Stomach (tissue), 9 donors: ENCODE measurements around the gene DHRS9. TPM values are rescaled to one million over a fixed set of nuclear protein-coding genes. Genes with fewer than 3 reads are reported as not detected.

Source experiments
- DNase-seq, 2 donors: peaks; one replicate each; pipeline versions ENCODE4 v3.0.0 to v3.0.0-alpha.2; 2013 to 2019
- H3K27ac ChIP-seq, 5 donors: fragments of 200-600 bp in 4 of 5; sonication (generic) in 4 of 5; one replicate each; pipeline ENCODE4 v1.5.1; 2013 to 2019; ENCODE audit warnings: mild to moderate bottlenecking in 1 of 5, moderate library complexity in 1 of 5
- H3K27me3 ChIP-seq, 3 donors: fragments of 200-600 bp; sonication (generic); one replicate each; pipeline ENCODE4 v1.5.1; 2017 to 2019; ENCODE audit warnings: mixed run types in 1 of 3
- H3K36me3 ChIP-seq, 4 donors: fragments of 200-600 bp; sonication (generic); 1 replicate in 3 of 4; 2 replicates in 1 of 4; pipeline ENCODE4 v1.5.1; 2016 to 2019
- H3K4me1 ChIP-seq, 4 donors: fragments of 200-600 bp; sonication (generic); one replicate each; pipeline ENCODE4 v1.5.1; 2016 to 2019
- H3K4me3 ChIP-seq, 4 donors: fragments of 200-600 bp; sonication (generic) in 3 of 4; one replicate each; pipeline ENCODE4 v1.5.1; 2016 to 2019; ENCODE audit warnings: mild to moderate bottlenecking in 1 of 4
- H3K9me3 ChIP-seq, 4 donors: fragments of 200-600 bp; sonication (generic); one replicate each; pipeline ENCODE4 v1.5.1; 2016 to 2019
- CTCF ChIP-seq, 7 experiments: fragments of 450-650 bp in 4 of 7; fragments of 200-600 bp in 3 of 7; sonication (generic) in 3 of 7; IDR thresholded peaks; one replicate each; pipeline ENCODE4 v1.5.1; 2016 to 2019; ENCODE audit warnings: antibody characterized with exemption in 7 of 7, control low read depth in 2 of 7, mild to moderate bottlenecking in 1 of 7
- EP300 ChIP-seq: sonication (generic); formaldehyde crosslinking; IDR thresholded peaks from one replicate; pipeline ENCODE4 v1.6.1; 2017; ENCODE audit warnings: antibody characterized with exemption
- POLR2A ChIP-seq, 4 donors: fragments of 450-650 bp; IDR thresholded peaks; one replicate each; pipeline ENCODE4 v1.6.1; 2016; ENCODE audit warnings: antibody characterized with exemption in 4 of 4, control low read depth in 2 of 4, mild to moderate bottlenecking in 1 of 4, moderate library complexity in 1 of 4
- POLR2AphosphoS5 ChIP-seq, 3 donors: sonication (generic); formaldehyde crosslinking; IDR thresholded peaks; one replicate each; pipeline ENCODE4 v1.6.1; 2016; ENCODE audit warnings: antibody characterized with exemption in 3 of 3
- WGBS, 5 donors: extraction: QIAGEN DNeasy Blood & Tissue Kit in 3 of 5; methylation state at CpG; one replicate each; pipeline versions ENCODE4 v1.1.5 to v1.1.7; 2013 to 2018; 5-methylcytosine and 5-hydroxymethylcytosine counted together
- intact Hi-C: fragments of 100-400 bp; cut with DNase I; formaldehyde crosslinking; loops from one replicate; pipeline ENCODE4 v1.15.1; 2023; ENCODE audit warnings: low total_unique reads
- polyA plus RNA-seq, 3 donors: library from polyadenylated mRNA; stranded (reverse); fragments of 200-250 nt; gene quantifications; one replicate each; pipeline ENCODE4 v1.2.3, GENCODE V29; 2013
- total RNA-seq, 5 donors: library from RNA; depleted of rRNA; stranded (reverse); fragments of >200 nt; gene quantifications; one replicate each; pipeline versions ENCODE4 v1.1.0 to v1.2.3, GENCODE V29; 2014 to 2016
- donor health status: healthy with polysubstance abuse.
- donor health status: Bipolar disorder and iron deficiency.
- donor health status: healthy.

The DHRS9 gene
- total and polyA plus RNA-seq, 8 donors = 1.3 to 19.3 (median 2.6) TPM; not detected in 1

- DNase-seq = peak in 1 of 2 donors; percentile 33
- intact Hi-C loops = no loop called here
- 63 to 75% (median 68%) methylated on average over 2 of the region's 2 CpGs for WGBS, 5 donors
- peak overlapping the region in 2 of 5 donors; percentile 49 to 61 for H3K27ac ChIP-seq
- H3K9me3 ChIP-seq = no peaks in the 10 kb centered on the region
- H3K27me3 ChIP-seq = no peaks in the 10 kb centered on the region
- TF ChIP-seq CTCF (IDR thresholded peaks at IDR 0.05) (no peak), EP300 (no peak), POLR2AphosphoS5 (IDR thresholded peaks at IDR 0.05) (no peak), POLR2A (IDR thresholded peaks at IDR 0.05) (no peak)
- no peak overlapping the region for H3K4me3 ChIP-seq
- H3K36me3 ChIP-seq = no peaks in the 10 kb centered on the region
- H3K4me1 ChIP-seq = peaks cover 0 to 16% (median 5%) of the 10 kb centered on the region in 4 donors
Measured at GRCh38 chr2:169107645-169108044, 38.3 kb downstream of the DHRS9 start.

- DNase-seq = no peak
- Histone ChIP-seq H3K4me3 (no peak overlapping the region), H3K9me3 (no peaks in the 10 kb centered on the region), H3K27me3 (no peaks in the 10 kb centered on the region), H3K36me3 (no peaks in the 10 kb centered on the region), H3K27ac (peak overlapping the region in 3 of 5 donors; percentile 49 to 61 (median 55)), H3K4me1 (peaks cover 0 to 16% (median 5%) of the 10 kb centered on the region in 4 donors)
- intact Hi-C loops = no loop called here
- WGBS, 5 donors = 52 to 65% (median 57%) methylated on average over 3 of the region's 3 CpGs
- TF ChIP-seq EP300 (no peak), CTCF (IDR thresholded peaks at IDR 0.05) (no peak), POLR2A (IDR thresholded peaks at IDR 0.05) (no peak), POLR2AphosphoS5 (IDR thresholded peaks at IDR 0.05) (no peak)
Measured at GRCh38 chr2:169108099-169108884, 38.9 kb downstream of the DHRS9 start.

- no peaks in the 10 kb centered on the region for H3K36me3 ChIP-seq
- peaks cover 0 to 16% (median 5%) of the 10 kb centered on the region in 4 donors for H3K4me1 ChIP-seq
- WGBS, 5 donors = 47 to 50% (median 48%) methylated on average over 21 of the region's 21 CpGs
- DNase-seq = peak; percentile 83 to 92
- H3K27me3 ChIP-seq = no peaks in the 10 kb centered on the region
- no peak overlapping the region for H3K4me3 ChIP-seq
- H3K9me3 ChIP-seq = no peaks in the 10 kb centered on the region
- H3K27ac ChIP-seq = no peak overlapping the region
- intact Hi-C loops = no loop called here
- TF ChIP-seq POLR2A (IDR thresholded peaks at IDR 0.05) = no peak
- peak in 5 of 7 experiments; percentile 66 to 89 (median 85) for TF ChIP-seq CTCF (IDR thresholded peaks at IDR 0.05)
Measured at GRCh38 chr2:169109502-169110409, 40.4 kb downstream of the DHRS9 start.

GRCh38 chr2:169110419-169110818 lies 41.1 kb downstream of the DHRS9 start:
- H3K4me3 ChIP-seq = no peak overlapping the region
- no peaks in the 10 kb centered on the region for H3K36me3 ChIP-seq
- H3K27ac ChIP-seq = no peak overlapping the region
- 82 to 90% (median 84%) methylated on average over 7 of the region's 7 CpGs for WGBS, 5 donors
- H3K27me3 ChIP-seq = no peaks in the 10 kb centered on the region
- TF ChIP-seq CTCF (IDR thresholded peaks at IDR 0.05) (no peak), POLR2AphosphoS5 (IDR thresholded peaks at IDR 0.05) (no peak), EP300 (no peak), POLR2A (IDR thresholded peaks at IDR 0.05) (no peak)
- intact Hi-C loops = no loop called here
- DNase-seq = no peak
- H3K9me3 ChIP-seq = no peaks in the 10 kb centered on the region
- H3K4me1 ChIP-seq = peaks cover 0 to 16% (median 5%) of the 10 kb centered on the region in 4 donors
